CD14-positive monocyte (primary cell): ENCODE results near the gene RTL1. TPM values are rescaled to one million over a fixed set of nuclear protein-coding genes. Genes with fewer than 3 reads are reported as not detected.

ENCODE experiments used
- DNase-seq, 3 donors: peaks; one replicate each; pipeline ENCODE4 v3.0.0-alpha.2; 2011 to 2022
- H2AFZ ChIP-seq: 2 replicates; pipeline ENCODE4 v1.6.0; 2012; ENCODE audit warnings: mild to moderate bottlenecking, low read depth, low read length, inconsistent platforms; ENCODE audit not compliant: insufficient read depth, poor library complexity, severe bottlenecking
- H3K27ac ChIP-seq, 2 donors: 1 replicate in 1 of 2; 2 replicates in 1 of 2; pipeline ENCODE4 v1.5.1; 2012 to 2013; ENCODE audit warnings: low read length in 2 of 2, control low read depth in 1 of 2, inconsistent platforms in 1 of 2, low read depth in 1 of 2, mild to moderate bottlenecking in 1 of 2
- H3K27me3 ChIP-seq, 2 donors: one replicate each; pipeline versions ENCODE4 v1.6.0 to v1.6.1; 2011 to 2013; ENCODE audit warnings: low read length in 2 of 2; ENCODE audit not compliant: control insufficient read depth in 2 of 2, insufficient read depth in 2 of 2
- H3K36me3 ChIP-seq, 2 donors: replicated peaks in 1 of 2; 1 replicate in 1 of 2; 2 replicates in 1 of 2; pipeline versions ENCODE4 v1.5.1 to v1.6.1; 2012 to 2013; ENCODE audit warnings: low read length in 2 of 2, control low read depth in 1 of 2, inconsistent platforms in 1 of 2, mild to moderate bottlenecking in 1 of 2; ENCODE audit not compliant: insufficient read depth in 2 of 2, control insufficient read depth in 1 of 2
- H3K4me1 ChIP-seq, 2 donors: 1 replicate in 1 of 2; 2 replicates in 1 of 2; pipeline versions ENCODE4 v1.5.1 to v1.6.1; 2012 to 2013; ENCODE audit warnings: low read length in 2 of 2, control low read depth in 1 of 2, inconsistent platforms in 1 of 2, mild to moderate bottlenecking in 1 of 2, moderate library complexity in 1 of 2; ENCODE audit not compliant: insufficient read depth in 2 of 2, control insufficient read depth in 1 of 2
- H3K4me2 ChIP-seq: replicated peaks from 2 replicates; pipeline ENCODE3; 2012; ENCODE audit warnings: low read length, moderate library complexity, mild to moderate bottlenecking; ENCODE audit not compliant: poor library complexity, severe bottlenecking; ENCODE audit errors: extremely low read depth
- H3K4me3 ChIP-seq, 3 experiments: fragments of 200-600 bp in 1 of 3; sonication (generic) in 1 of 3; replicated peaks in 1 of 3; 1 replicate in 2 of 3; 2 replicates in 1 of 3; pipeline ENCODE4 v1.5.1; 2011 to 2013; ENCODE audit warnings: low read length in 3 of 3, mild to moderate bottlenecking in 3 of 3, control low read depth in 2 of 3, low read depth in 2 of 3, inconsistent platforms in 1 of 3, moderate library complexity in 1 of 3
- H3K79me2 ChIP-seq: 2 replicates; pipeline ENCODE4 v1.6.0; 2012; ENCODE audit warnings: mild to moderate bottlenecking, control low read depth, inconsistent platforms, low read length, moderate library complexity; ENCODE audit not compliant: insufficient read depth
- H3K9ac ChIP-seq: 2 replicates; pipeline ENCODE4 v1.6.0; 2017; ENCODE audit warnings: low read length, mild to moderate bottlenecking; ENCODE audit not compliant: insufficient read depth, poor library complexity, severe bottlenecking
- H3K9me3 ChIP-seq, 2 donors: replicated peaks in 1 of 2; 1 replicate in 1 of 2; 2 replicates in 1 of 2; pipeline versions ENCODE4 v1.5.1 to v1.6.1; 2012 to 2013; ENCODE audit warnings: low read length in 2 of 2, control low read depth in 1 of 2; ENCODE audit not compliant: control insufficient read depth in 1 of 2, insufficient read depth in 1 of 2
- H4K20me1 ChIP-seq: 2 replicates; pipeline ENCODE4 v1.6.0; 2012; ENCODE audit warnings: mild to moderate bottlenecking, low read length, control low read depth, moderate library complexity; ENCODE audit not compliant: insufficient read depth
- H3K27ac Mint-ChIP-seq, 7 donors: one replicate each; pipeline ENCODE4 v1.8.0; 2020; ENCODE audit warnings: mild to moderate bottlenecking in 7 of 7, mixed read lengths in 7 of 7, moderate library complexity in 6 of 7, inconsistent platforms in 2 of 7
- H3K27me3 Mint-ChIP-seq, 3 donors: one replicate each; pipeline ENCODE4 v1.8.0; 2021 to 2022; ENCODE audit warnings: low read depth in 3 of 3, mild to moderate bottlenecking in 3 of 3, mixed read lengths in 3 of 3, moderate library complexity in 3 of 3, inconsistent platforms in 1 of 3
- H3K36me3 Mint-ChIP-seq, 2 donors: one replicate each; pipeline ENCODE4 v1.8.0; 2020; ENCODE audit warnings: mixed read lengths in 2 of 2, inconsistent platforms in 1 of 2, mild to moderate bottlenecking in 1 of 2
- H3K4me1 Mint-ChIP-seq: one replicate; pipeline ENCODE4 v1.8.0; 2020; ENCODE audit warnings: mild to moderate bottlenecking, mixed read lengths
- H3K4me3 Mint-ChIP-seq, 2 donors: one replicate each; pipeline ENCODE4 v1.8.0; 2020; ENCODE audit warnings: mild to moderate bottlenecking in 2 of 2, mixed read lengths in 2 of 2, moderate library complexity in 1 of 2
- H3K9me3 Mint-ChIP-seq, 7 donors: one replicate each; pipeline ENCODE4 v1.8.0; 2020 to 2022; ENCODE audit warnings: mixed read lengths in 7 of 7, mild to moderate bottlenecking in 6 of 7, moderate library complexity in 6 of 7, inconsistent platforms in 2 of 7
- CTCF ChIP-seq: fragments of 200-600 bp; IDR thresholded peaks from one replicate; pipeline ENCODE4 v1.8.0; 2022; ENCODE audit warnings: antibody characterized with exemption, mild to moderate bottlenecking
- WGBS: methylation state at CpG from one replicate; pipeline ENCODE4 v1.1.5; 2013; ENCODE audit warnings: missing lambda C conversion rate; ENCODE audit not compliant: insufficient coverage; 5-methylcytosine and 5-hydroxymethylcytosine counted together
- intact Hi-C, 2 donors: fragments of 100-400 bp; cut with micrococcal nuclease; formaldehyde crosslinking; loops; one replicate each; pipeline versions ENCODE4 v1.15.0 to v1.15.1; 2023
- polyA minus RNA-seq: library from RNA; depleted of rRNA, polyadenylated mRNA; stranded (reverse); fragments of >200 nt; gene quantifications from 2 replicates; pipeline ENCODE4 v1.2.3, GENCODE V29; 2012
- polyA plus RNA-seq, 3 donors: library from polyadenylated mRNA; depleted of rRNA in 1 of 3; unstranded in 2 of 3; stranded (reverse) in 1 of 3; fragments of 300-500 nt in 2 of 3; fragments of >200 nt in 1 of 3; fragmentation: Illumina TruSeq in 2 of 3; gene quantifications; 1 replicate in 2 of 3; 2 replicates in 1 of 3; pipeline ENCODE4 v1.2.3, GENCODE V29; 2012 to 2021
- total RNA-seq, 12 experiments: library from RNA in 1 of 12; stranded (reverse) in 1 of 12; fragments of 120-200 nt in 1 of 12; gene quantifications; one replicate each; pipeline ENCODE4 v1.2.4 and lab custom pipeline; 2013 to 2026; ENCODE audit warnings: mixed read lengths in 6 of 12, inconsistent platforms in 1 of 12

The RTL1 gene
- total RNA-seq (2013), result not detected
- polyA plus RNA-seq (not detected), polyA minus RNA-seq (under 0.01 TPM in 1 of 2 replicates, not detected in the other), total RNA-seq (lab: John Stamatoyannopoulos, UW) (0 to 0.23 (median 0) reads per million in 11 experiments)

GRCh38 chr14:100903672-100904185, at the start of gene RTL1:
Gene RTL1 (minus strand): TSS chr14:100903722. CDS start chr14:100884788, 18,934 bp downstream.
- Histone ChIP-seq H3K9ac (no peak within 1 kb of the TSS), H3K9me3 (no peaks in the 10 kb centered on the region), H3K27ac (no peak within 1 kb of the TSS), H3K79me2 (no peaks in the 10 kb centered on the region), H3K4me2 (no peak within 1 kb of the TSS), H2AFZ (no peak within 1 kb of the TSS), H3K27me3 (peaks cover 11 to 44% of the 10 kb centered on the region in 2 donors), H3K4me1 (no peaks in the 10 kb centered on the region), H4K20me1 (no peaks in the 10 kb centered on the region), H3K36me3 (no peaks in the 10 kb centered on the region), H3K4me3 (no peak within 1 kb of the TSS)
- Mint-ChIP-seq H3K27me3 (peaks cover 52 to 76% (median 52%) of the 10 kb centered on the region in 3 donors), H3K4me1 (peaks cover 4% of the 10 kb centered on the region), H3K27ac (no peak within 1 kb of the TSS), H3K36me3 (no peaks in the 10 kb centered on the region), H3K4me3 (peak within 1 kb of the TSS in 1 of 2 donors; percentile 82), H3K9me3 (peaks cover 0 to 11% (median 4%) of the 10 kb centered on the region in 7 donors)
- DNase-seq, result no peak
- 95% methylated on average over 5 of the region's 12 CpGs for WGBS
- TF ChIP-seq CTCF, result no peak
- intact Hi-C loops, result no loop called here

GRCh38 chr14:100950024-100950423, 46.5 kb upstream of the RTL1 start:
- H3K27ac Mint-ChIP-seq, result no peak overlapping the region
- TF ChIP-seq CTCF, result no peak
- H3K4me1 Mint-ChIP-seq, result no peaks in the 10 kb centered on the region
- no peaks in the 10 kb centered on the region for H3K36me3 ChIP-seq
- H3K4me1 ChIP-seq, result no peaks in the 10 kb centered on the region
- H4K20me1 ChIP-seq, result no peaks in the 10 kb centered on the region
- H3K9me3 Mint-ChIP-seq, result no peaks in the 10 kb centered on the region
- intact Hi-C loops, result no loop called here
- no peak overlapping the region for H3K4me2 ChIP-seq
- DNase-seq, result no peak
- no peak overlapping the region for H3K4me3 ChIP-seq
- H3K27me3 Mint-ChIP-seq, result peaks cover 0 to 2% (median 0%) of the 10 kb centered on the region in 3 donors
- H3K9ac ChIP-seq, result no peak overlapping the region
- H3K9me3 ChIP-seq, result no peaks in the 10 kb centered on the region
- H3K4me3 Mint-ChIP-seq, result no peak overlapping the region
- no CpG with 5 or more reads among the region's 3 CpGs for WGBS
- no peak overlapping the region for H3K27ac ChIP-seq
- no peaks in the 10 kb centered on the region for H3K27me3 ChIP-seq
- no peak overlapping the region for H2AFZ ChIP-seq
- H3K79me2 ChIP-seq, result no peaks in the 10 kb centered on the region
- H3K36me3 Mint-ChIP-seq, result no peaks in the 10 kb centered on the region
